Measurements from ENCODE around the gene CCDC141.
"Not testable (repeated sequence)": the region's sequence is repeated elsewhere in the genome, so short reads cannot be mapped to it uniquely, and the experiment has no call there.

DNA sequence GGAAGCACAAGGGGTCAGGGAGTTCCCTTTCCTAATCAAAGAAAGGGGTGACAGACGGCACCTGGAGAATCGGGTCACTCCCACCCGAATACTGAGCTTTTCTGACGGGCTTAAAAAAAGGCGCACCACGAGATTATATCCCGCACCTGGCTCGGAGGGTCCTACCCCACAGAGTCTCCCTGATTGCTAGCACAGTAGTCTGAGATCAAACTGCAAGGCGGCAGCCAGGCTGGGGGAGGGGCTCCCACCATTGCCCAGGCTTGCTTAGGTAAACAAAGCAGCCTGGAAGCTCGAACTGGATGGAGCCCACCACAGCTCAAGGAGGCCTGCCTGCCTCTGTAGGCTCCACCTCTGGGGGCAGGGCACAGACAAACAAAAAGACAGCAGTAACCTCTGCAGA, 67.3 kb downstream of the CCDC141 start:
- TF ChIP-seq, protein P1, sequence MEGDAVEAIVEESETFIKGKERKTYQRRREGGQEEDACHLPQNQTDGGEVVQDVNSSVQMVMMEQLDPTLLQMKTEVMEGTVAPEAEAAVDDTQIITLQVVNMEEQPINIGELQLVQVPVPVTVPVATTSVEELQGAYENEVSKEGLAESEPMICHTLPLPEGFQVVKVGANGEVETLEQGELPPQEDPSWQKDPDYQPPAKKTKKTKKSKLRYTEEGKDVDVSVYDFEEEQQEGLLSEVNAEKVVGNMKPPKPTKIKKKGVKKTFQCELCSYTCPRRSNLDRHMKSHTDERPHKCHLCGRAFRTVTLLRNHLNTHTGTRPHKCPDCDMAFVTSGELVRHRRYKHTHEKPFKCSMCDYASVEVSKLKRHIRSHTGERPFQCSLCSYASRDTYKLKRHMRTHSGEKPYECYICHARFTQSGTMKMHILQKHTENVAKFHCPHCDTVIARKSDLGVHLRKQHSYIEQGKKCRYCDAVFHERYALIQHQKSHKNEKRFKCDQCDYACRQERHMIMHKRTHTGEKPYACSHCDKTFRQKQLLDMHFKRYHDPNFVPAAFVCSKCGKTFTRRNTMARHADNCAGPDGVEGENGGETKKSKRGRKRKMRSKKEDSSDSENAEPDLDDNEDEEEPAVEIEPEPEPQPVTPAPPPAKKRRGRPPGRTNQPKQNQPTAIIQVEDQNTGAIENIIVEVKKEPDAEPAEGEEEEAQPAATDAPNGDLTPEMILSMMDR (IDR thresholded peaks at IDR 0.05; ENCODE audit: poor library complexity) = not testable (repeated sequence)
- not testable (repeated sequence) for TF ChIP-seq EZH2phosphoT487 (IDR thresholded peaks at IDR 0.05; ENCODE audit: low read depth, severe bottlenecking, unreplicated experiment)

All from hepatocyte (in vitro differentiated cells).